Ovary (tissue), 9 donors: Measurements from ENCODE around the gene USF1. TPM values are rescaled to one million over a fixed set of nuclear protein-coding genes. Genes with fewer than 3 reads are reported as not detected.

ENCODE experiments used
- DNase-seq, 5 donors: peaks; one replicate each; pipeline ENCODE4 v3.0.0-alpha.2; 2019 to 2020
- H3K27ac ChIP-seq, 2 donors: fragments of 200-600 bp; one replicate each; pipeline versions ENCODE4 v1.5.1 to v1.8.0; 2019 to 2022
- H3K27me3 ChIP-seq: fragments of 200-600 bp; one replicate; pipeline ENCODE4 v1.8.0; 2022
- H3K36me3 ChIP-seq: fragments of 200-600 bp; sonication (generic); one replicate; pipeline ENCODE4 v1.5.1; 2019
- H3K4me1 ChIP-seq: one replicate; pipeline ENCODE4 v1.8.1; 2013; ENCODE audit warnings: mild to moderate bottlenecking, moderate library complexity; ENCODE audit not compliant: insufficient read depth
- H3K4me3 ChIP-seq: fragments of 200-600 bp; sonication (generic); one replicate; pipeline ENCODE4 v1.5.1; 2017
- H3K9me3 ChIP-seq, 2 donors: fragments of 200-600 bp in 1 of 2; sonication (generic) in 1 of 2; one replicate each; pipeline versions ENCODE4 v1.5.1 to v1.8.1; 2013 to 2019; ENCODE audit warnings: mild to moderate bottlenecking in 1 of 2, moderate library complexity in 1 of 2
- CTCF ChIP-seq, 3 donors: fragments of 450-650 bp in 2 of 3; fragments of 200-600 bp in 1 of 3; IDR thresholded peaks; one replicate each; pipeline versions ENCODE4 v1.5.1 to v1.8.0; 2016 to 2022; ENCODE audit warnings: antibody characterized with exemption in 3 of 3, mild to moderate bottlenecking in 1 of 3
- EP300 ChIP-seq: sonication (generic); formaldehyde crosslinking; IDR thresholded peaks from one replicate; pipeline ENCODE4 v1.6.1; 2017; ENCODE audit warnings: antibody characterized with exemption
- POLR2A ChIP-seq: fragments of 450-650 bp; IDR thresholded peaks from one replicate; pipeline ENCODE4 v1.6.1; 2017; ENCODE audit warnings: antibody characterized with exemption, mild to moderate bottlenecking, moderate library complexity
- WGBS, 3 donors: extraction: QIAGEN DNeasy Blood & Tissue Kit in 1 of 3; methylation state at CpG; one replicate each; pipeline versions ENCODE4 v1.1.5 to v1.1.7; 2013 to 2017; 5-methylcytosine and 5-hydroxymethylcytosine counted together
- intact Hi-C, 4 donors: fragments of 100-400 bp; cut with DNase I; formaldehyde crosslinking; loops; one replicate each; pipeline versions ENCODE4 v1.11.0 to v1.15.1; 2022 to 2023
- polyA plus RNA-seq, 2 donors: library from polyadenylated mRNA; stranded (reverse); fragments of 200-250 nt in 1 of 2; fragments of 350-450 nt in 1 of 2; fragmentation: Illumina TruSeq in 1 of 2; extraction: RNeasy Lipid Tissue Mini Kit (QIAGEN cat#74804) in 1 of 2; gene quantifications; one replicate each; pipeline ENCODE4 v1.2.3, GENCODE V29; 2013 to 2014
- total RNA-seq, 7 donors: library from RNA; depleted of rRNA in 2 of 7; stranded (reverse); fragments of >200 nt in 2 of 7; fragmentation: NEBNext Ultra II Directional in 3 of 7; extraction: Animal tissue kit (Norgen Biotek cat#: 25700) in 3 of 7; gene quantifications; one replicate each; pipeline versions ENCODE4 v1.1.0 to v1.2.4, GENCODE V29; 2016 to 2023
- donor health status: DM: no; HTN: no; CAD: no; lungs with moderate emphysema.
- donor health status: DM: no; HTN: no; CAD: no.
- donor health status: Bipolar disorder and iron deficiency.
- donor health status: DM: yes; HTN: yes; CAD: no.
- donor health status: DM: no; HTN: no; CAD: no.
- donor health status: DM: yes; HTN: yes; CAD: no.

The USF1 gene
- total and polyA plus RNA-seq, 9 donors: 28.1 to 54.8 (median 44.0) TPM

GRCh38 chr1:161051219-161051618 is 5.4 kb upstream of the USF1 start:
- Histone ChIP-seq H3K27ac (no peak overlapping the region), H3K36me3 (no peaks in the 10 kb centered on the region), H3K9me3 (peaks cover 0 to 9% of the 10 kb centered on the region in 2 donors), H3K27me3 (no peaks in the 10 kb centered on the region), H3K4me3 (no peak overlapping the region), H3K4me1 (no peaks in the 10 kb centered on the region)
- TF ChIP-seq EP300: no peak
- TF ChIP-seq POLR2A: no peak
- TF ChIP-seq CTCF (IDR thresholded peaks at IDR 0.05): no peak
- 84 to 87% (median 85%) methylated on average over 10 of the region's 10 CpGs for whole genome bisulfite sequencing, 3 donors
- no peak for DNase-seq
- intact Hi-C loops: no loop called here

GRCh38 chr1:161048949-161049722 is 3.4 kb upstream of the USF1 start:
- no peak for DNase-seq
- WGBS, 3 donors: 88 to 93% (median 91%) methylated on average over 5 of the region's 5 CpGs
- intact Hi-C loops: loop anchor here in 2 of 4 donors (10.0 kb wide), 1 partner anchor 46 kb away; the partner anchor contains the start of gene KLHDC9 (in 2 of the 2)

GRCh38 chr1:161047436-161048420 is 2.0 kb upstream of the USF1 start:
- H3K9me3 ChIP-seq: peaks cover 0 to 9% of the 10 kb centered on the region in 2 donors
- DNase-seq: no peak
- 95 to 97% (median 95%) methylated on average over 18 of the region's 18 CpGs for WGBS, 3 donors

More at GRCh38 chr1:161048949-161049722, 3.4 kb upstream of the USF1 start:
- no peaks in the 10 kb centered on the region for H3K36me3 ChIP-seq
- H3K9me3 ChIP-seq: peaks cover 0 to 9% of the 10 kb centered on the region in 2 donors
- H3K4me3 ChIP-seq: no peak overlapping the region
- H3K27ac ChIP-seq: no peak overlapping the region
- TF ChIP-seq CTCF (IDR thresholded peaks at IDR 0.05): no peak
- TF ChIP-seq POLR2A: no peak
- no peak for TF ChIP-seq EP300
- H3K27me3 ChIP-seq: no peaks in the 10 kb centered on the region
- peaks cover under 1% of the 10 kb centered on the region for H3K4me1 ChIP-seq

More at GRCh38 chr1:161047436-161048420, 2.0 kb upstream of the USF1 start:
- TF ChIP-seq POLR2A: no peak
- no peak for TF ChIP-seq CTCF (IDR thresholded peaks at IDR 0.05)
- no peak for TF ChIP-seq EP300
- intact Hi-C loops: loop anchor here in 2 of 4 donors (10.0 kb wide), 1 partner anchor 47 kb away; the partner anchor contains the start of gene KLHDC9 (in 2 of the 2)
- Histone ChIP-seq H3K36me3 (no peaks in the 10 kb centered on the region), H3K27me3 (no peaks in the 10 kb centered on the region), H3K4me1 (peaks cover 2% of the 10 kb centered on the region), H3K4me3 (no peak overlapping the region), H3K27ac (no peak overlapping the region)
